HUES6 (cell line): ENCODE results near the gene BTN1A1.
"Not testable (repeated sequence)": the region's sequence is repeated elsewhere in the genome, so short reads cannot be mapped to it uniquely, and the experiment has no call there.

Source experiments
- H3K27ac ChIP-seq: 2 replicates; pipeline ENCODE4 v1.7.0; 2013; ENCODE audit warnings: low read depth, mild to moderate bottlenecking, low read length, inconsistent platforms
- H3K27me3 ChIP-seq: 2 replicates; pipeline ENCODE4 v1.6.1; 2013; ENCODE audit warnings: low read length; ENCODE audit not compliant: control insufficient read depth, insufficient read depth
- H3K36me3 ChIP-seq: 2 replicates; pipeline ENCODE4 v1.6.1; 2013; ENCODE audit warnings: low read length; ENCODE audit not compliant: control insufficient read depth, insufficient read depth
- H3K4me1 ChIP-seq: 2 replicates; pipeline ENCODE4 v1.6.1; 2013; ENCODE audit warnings: low read length; ENCODE audit not compliant: control insufficient read depth, insufficient read depth
- H3K4me3 ChIP-seq: 2 replicates; pipeline ENCODE4 v1.5.1; 2013; ENCODE audit warnings: low read depth, low read length
- H3K9ac ChIP-seq: one replicate; pipeline ENCODE4 v1.6.1; 2013; ENCODE audit warnings: mild to moderate bottlenecking, low read length
- H3K9me3 ChIP-seq: 2 replicates; pipeline ENCODE4 v1.6.1; 2013; ENCODE audit warnings: low read depth, low read length; ENCODE audit not compliant: control insufficient read depth, insufficient read depth

The BTN1A1 gene

DNA sequence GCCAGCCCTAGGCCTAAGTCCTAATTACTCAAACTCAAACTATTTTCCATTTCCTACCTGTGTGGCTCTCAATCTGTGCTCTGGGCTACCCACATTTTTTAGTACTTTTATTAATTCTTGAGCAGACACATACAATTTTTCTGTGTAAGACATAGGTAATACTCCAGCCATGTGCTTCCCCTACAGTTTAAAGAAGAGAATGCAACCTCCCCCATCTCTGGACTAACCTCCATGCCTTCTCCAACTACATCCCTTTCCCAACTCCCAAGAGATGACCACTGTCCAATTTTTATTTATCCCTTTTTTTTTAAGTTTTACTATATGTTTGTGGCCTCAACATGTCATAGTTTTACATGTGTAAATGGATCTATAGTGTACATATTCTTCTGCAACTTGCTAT lies 43.9 kb downstream of the BTN1A1 start:
- no peaks in the 10 kb centered on the region for H3K9me3 ChIP-seq
- H3K9ac ChIP-seq: no peak overlapping the region
- no peak overlapping the region for H3K27ac ChIP-seq
- H3K36me3 ChIP-seq: peaks cover 31% of the 10 kb centered on the region
- no peaks in the 10 kb centered on the region for H3K27me3 ChIP-seq
- peaks cover 7% of the 10 kb centered on the region for H3K4me1 ChIP-seq
- no peak overlapping the region for H3K4me3 ChIP-seq

GRCh38 chr6:26544473-26544872 lies 44.4 kb downstream of the BTN1A1 start:
- Histone ChIP-seq H3K27ac (no peak overlapping the region), H3K9ac (no peak overlapping the region), H3K4me3 (no peak overlapping the region), H3K27me3 (no peaks in the 10 kb centered on the region), H3K36me3 (peaks cover 31% of the 10 kb centered on the region), H3K4me1 (peaks cover 5% of the 10 kb centered on the region), H3K9me3 (no peaks in the 10 kb centered on the region)

DNA sequence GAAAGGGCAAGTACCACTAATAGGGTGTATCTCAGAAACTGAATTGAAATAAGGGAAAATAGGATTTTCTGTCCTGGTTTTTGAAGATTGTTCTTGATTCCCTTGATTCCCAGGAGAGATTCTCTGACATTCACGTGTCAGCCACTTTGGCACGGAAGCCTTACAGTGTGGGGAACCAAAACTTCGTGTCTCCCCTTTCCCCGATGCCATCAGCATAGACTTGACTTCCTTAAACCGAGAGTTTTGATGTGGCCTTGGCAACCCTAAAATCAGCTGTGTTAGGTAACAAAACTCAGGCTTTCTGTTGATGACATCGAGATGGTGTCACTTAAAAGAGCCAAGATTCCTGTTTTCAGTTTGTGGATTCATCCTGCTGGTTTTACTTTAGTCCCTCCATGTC lies 45.5 kb downstream of the BTN1A1 start:
- no peak overlapping the region for H3K9ac ChIP-seq
- peaks cover 31% of the 10 kb centered on the region for H3K36me3 ChIP-seq
- H3K27me3 ChIP-seq: no peaks in the 10 kb centered on the region

GRCh38 chr6:26547363-26547762 lies 47.3 kb downstream of the BTN1A1 start:
- H3K9me3 ChIP-seq, H3K27ac ChIP-seq, H3K4me3 ChIP-seq, H3K4me1 ChIP-seq, H3K27me3 ChIP-seq, H3K9ac ChIP-seq: not testable (repeated sequence)
- peaks cover 31% of the 10 kb centered on the region for H3K36me3 ChIP-seq

More for the DNA sequence above, 45.5 kb downstream of the BTN1A1 start:
- no peak overlapping the region for H3K27ac ChIP-seq
- no peaks in the 10 kb centered on the region for H3K4me1 ChIP-seq
- H3K9me3 ChIP-seq: no peaks in the 10 kb centered on the region
- no peak overlapping the region for H3K4me3 ChIP-seq

GRCh38 chr6:26550250-26550993 lies 50.3 kb downstream of the BTN1A1 start:
- no peaks in the 10 kb centered on the region for H3K9me3 ChIP-seq
- H3K27me3 ChIP-seq: no peaks in the 10 kb centered on the region
- H3K4me1 ChIP-seq: 0 out of 2 replicates have a peak, but pooled peaks cover 3% of the 10 kb centered on the region
- H3K27ac ChIP-seq: peak overlapping the region; percentile 7
- peak overlapping the region; percentile 37 for H3K9ac ChIP-seq
- H3K36me3 ChIP-seq: peaks cover 11% of the 10 kb centered on the region
- peak overlapping the region; percentile 61 for H3K4me3 ChIP-seq

DNA sequence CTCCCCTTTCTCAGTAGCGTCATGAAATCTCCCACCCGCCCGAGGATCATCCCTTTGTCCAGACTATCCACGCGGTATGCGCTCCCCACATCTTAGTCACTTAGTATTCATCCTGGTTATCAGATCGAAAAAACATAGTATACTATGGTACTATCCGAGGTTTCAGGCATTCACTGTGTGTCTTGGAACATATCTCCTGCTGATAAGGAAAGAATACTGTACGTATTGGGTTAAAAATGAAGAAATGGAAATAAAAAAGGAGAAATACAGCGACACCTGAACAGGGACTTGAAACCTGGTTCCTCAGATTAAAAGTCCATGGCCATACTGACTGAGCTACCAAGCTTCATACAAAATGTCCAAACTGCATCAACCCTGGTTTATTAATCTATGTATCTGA lies 52.1 kb downstream of the BTN1A1 start:
- Histone ChIP-seq H3K27me3 (no peaks in the 10 kb centered on the region), H3K4me1 (0 out of 2 replicates have a peak, but pooled peaks cover 6% of the 10 kb centered on the region), H3K9me3 (no peaks in the 10 kb centered on the region), H3K27ac (no peak overlapping the region), H3K9ac (no peak overlapping the region), H3K4me3 (no peak overlapping the region; the same call in 1 of the 2 replicates), H3K36me3 (no peaks in the 10 kb centered on the region)

GRCh38 chr6:26552640-26553188 lies 52.6 kb downstream of the BTN1A1 start:
- peak overlapping the region; percentile 85 for H3K4me3 ChIP-seq
- H3K9ac ChIP-seq: no peak overlapping the region
- H3K27me3 ChIP-seq: no peaks in the 10 kb centered on the region
- no peak overlapping the region for H3K27ac ChIP-seq
- 0 out of 2 replicates have a peak, but pooled peaks cover 6% of the 10 kb centered on the region for H3K4me1 ChIP-seq
- H3K36me3 ChIP-seq: no peaks in the 10 kb centered on the region
- H3K9me3 ChIP-seq: no peaks in the 10 kb centered on the region

DNA sequence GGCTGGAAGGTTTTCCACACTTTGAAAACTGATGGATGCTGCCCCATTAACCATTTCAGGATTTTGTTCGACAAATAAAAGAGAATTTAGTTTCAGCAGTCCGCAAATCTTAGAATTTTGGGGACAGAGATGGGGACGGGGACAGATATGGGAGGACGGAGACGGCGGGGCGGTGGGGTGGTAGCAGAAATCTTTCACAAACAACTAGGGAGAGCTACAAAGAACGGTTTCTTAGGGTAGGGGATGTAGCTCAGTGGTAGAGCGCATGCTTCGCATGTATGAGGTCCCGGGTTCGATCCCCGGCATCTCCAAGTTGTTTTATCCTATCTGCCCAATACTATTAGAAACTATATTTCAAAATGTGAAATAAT lies 53.1 kb downstream of the BTN1A1 start:
- Histone ChIP-seq H3K9ac (no peak overlapping the region), H3K4me3 (peak overlapping the region; percentile 85), H3K9me3 (no peaks in the 10 kb centered on the region), H3K36me3 (no peaks in the 10 kb centered on the region), H3K4me1 (0 out of 2 replicates have a peak, but pooled peaks cover 6% of the 10 kb centered on the region), H3K27me3 (no peaks in the 10 kb centered on the region), H3K27ac (no peak overlapping the region)

DNA sequence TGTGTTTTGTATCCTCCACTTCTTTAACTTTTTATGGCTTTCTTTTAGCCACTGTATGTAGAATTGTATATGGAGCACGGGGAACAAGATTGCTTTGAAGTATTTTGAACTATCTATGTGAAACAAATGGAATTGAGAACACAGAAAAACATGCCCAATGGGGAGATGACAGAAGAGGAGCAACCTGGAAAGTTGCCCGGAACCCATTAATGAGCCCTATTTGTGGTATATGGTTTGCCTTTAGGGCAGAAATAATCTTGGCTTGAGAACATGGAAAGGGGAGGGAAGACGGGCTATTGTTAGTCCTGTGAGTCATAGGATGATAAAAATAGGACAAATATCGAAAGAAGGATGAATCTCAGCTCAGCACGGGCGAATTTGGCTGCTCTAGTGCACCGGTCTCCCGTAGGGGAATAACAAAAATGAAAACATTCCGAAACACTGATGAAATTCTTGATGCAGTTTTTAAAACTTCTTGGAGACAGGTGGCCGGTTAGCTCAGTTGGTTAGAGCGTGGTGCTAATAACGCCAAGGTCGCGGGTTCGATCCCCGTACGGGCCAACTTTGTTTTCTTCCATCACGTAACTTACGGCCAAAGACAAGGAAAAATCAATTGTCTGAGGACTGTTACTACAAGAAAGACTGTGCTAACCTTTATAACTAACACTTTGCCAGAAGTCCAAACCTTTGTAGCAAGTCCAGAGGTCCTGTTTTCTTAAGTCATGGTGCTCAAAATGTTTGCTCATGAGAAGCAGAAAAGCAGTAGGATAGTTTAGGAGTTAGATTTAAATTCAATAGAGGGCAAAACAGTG lies 53.7 kb downstream of the BTN1A1 start:
- Histone ChIP-seq H3K27ac (no peak overlapping the region), H3K36me3 (no peaks in the 10 kb centered on the region), H3K9ac (peak overlapping the region; percentile 30), H3K9me3 (no peaks in the 10 kb centered on the region), H3K4me1 (0 out of 2 replicates have a peak, but pooled peaks cover 6% of the 10 kb centered on the region), H3K4me3 (peak overlapping the region; percentile 85), H3K27me3 (no peaks in the 10 kb centered on the region)

GRCh38 chr6:26554447-26554696 lies 54.3 kb downstream of the BTN1A1 start:
- Histone ChIP-seq H3K4me3 (peak overlapping the region; percentile 85), H3K36me3 (no peaks in the 10 kb centered on the region), H3K27me3 (no peaks in the 10 kb centered on the region), H3K4me1 (0 out of 2 replicates have a peak, but pooled peaks cover 6% of the 10 kb centered on the region), H3K9ac (peak overlapping the region; percentile 10), H3K9me3 (no peaks in the 10 kb centered on the region), H3K27ac (no peak overlapping the region)
